K562 (cell line): ENCODE data around the gene B3GALT4. TPM values are rescaled to one million over a fixed set of nuclear protein-coding genes. Genes with fewer than 3 reads are reported as not detected.

ENCODE experiments used
- CHD2 ChIP-seq: IDR thresholded peaks from 2 replicates; pipeline ENCODE4 v1.6.1; 2011; ENCODE audit warnings: low read depth, low read length
- CLOCK ChIP-seq: fragments of 250-450 bp; sonication (Bioruptor Pico); IDR thresholded peaks from 2 replicates; pipeline ENCODE4 v1.4.0; 2020; ENCODE audit warnings: mild to moderate bottlenecking, moderate library complexity, borderline replicate concordance
- DDX20 ChIP-seq: fragments of 450-650 bp; IDR thresholded peaks from 2 replicates; pipeline ENCODE4 v1.6.1; 2016; ENCODE audit warnings: missing genetic modification characterization, low read depth, mild to moderate bottlenecking, missing compliant biosample characterization, moderate library complexity
- DIDO1 ChIP-seq: fragments of 450-650 bp; IDR thresholded peaks from 2 replicates; pipeline ENCODE4 v1.6.1; 2016; ENCODE audit warnings: low read depth, missing biosample characterization, missing genetic modification characterization
- GTF3C2 ChIP-seq: IDR thresholded peaks from 3 replicates; pipeline ENCODE4 v1.6.1; 2011; ENCODE audit warnings: borderline replicate concordance, mild to moderate bottlenecking, moderate library complexity; ENCODE audit not compliant: insufficient read length; ENCODE audit errors: extremely low read depth
- ILF3 ChIP-seq: fragments of 450-650 bp; IDR thresholded peaks from 2 replicates; pipeline ENCODE4 v1.6.1; 2018; ENCODE audit warnings: antibody characterized with exemption, mild to moderate bottlenecking, moderate library complexity, borderline replicate concordance
- MXI1 ChIP-seq: IDR thresholded peaks from 2 replicates; pipeline ENCODE4 v1.6.1; 2011; ENCODE audit warnings: low read depth, mild to moderate bottlenecking, improper control_type of control experiment, low read length
- ZNF318 ChIP-seq, 2 experiments: fragments of 450-650 bp; IDR thresholded peaks; 2 replicates each; pipeline ENCODE4 v1.6.1; 2016; ENCODE audit warnings: mild to moderate bottlenecking in 2 of 2, borderline replicate concordance in 1 of 2, low read depth in 1 of 2, moderate library complexity in 1 of 2
- polyA plus RNA-seq, 8 experiments: library from polyadenylated mRNA; depleted of rRNA in 4 of 8; stranded (reverse) in 5 of 8; unstranded in 3 of 8; fragments of >200 nt; fragmentation: Nextera tagmentation in 2 of 8; fragmentation: Illumina TruSeq in 1 of 8; extraction: Ambion mirVana in 2 of 8; extraction: Trizol in 1 of 8; gene quantifications; 2 replicates each; pipeline versions ENCODE4 v1.2.1 to v1.2.3, GENCODE V29; 2011 to 2014; ENCODE audit warnings: inconsistent platforms in 1 of 8, missing spikeins in 1 of 8
- total RNA-seq, 7 experiments: library from RNA; depleted of rRNA in 6 of 7; stranded (reverse); fragments of >200 nt in 6 of 7; fragmentation: Illumina TruSeq in 2 of 7; extraction: Trizol in 2 of 7; gene quantifications; 2 replicates each; pipeline versions ENCODE4 v1.2.1 to v1.2.3, GENCODE V29; 2011 to 2021; ENCODE audit warnings: low replicate concordance in 1 of 7

Gene B3GALT4
- total and polyA plus RNA-seq, 9 of the 15 experiments (the other 6 are each of a cell fraction or from before 2014, with no cell fraction given), result 0.11 to 1.3 (median 0.53) TPM; not detected in 1

GRCh38 chr6:33288921-33289783 lies 12.2 kb downstream of the B3GALT4 start, which contains the start of the genes PFDN6 and WDR46 (continued):
- no peak for TF ChIP-seq GTF3C2
- TF ChIP-seq DDX20 (tag), result 0 out of 2 replicates have a peak, but pooled peaks have one; percentile 37
- no peak for TF ChIP-seq CLOCK (CRISPR knock-in tag)
- TF ChIP-seq DIDO1, result peak; percentile 97
- peak; percentile 88 for TF ChIP-seq CHD2
- no peak; a peak in 1 of 4 replicates for TF ChIP-seq ZNF318 (IDR thresholded peaks at IDR 0.05; ENCODE audit: borderline replicate concordance in 1 of 2, low read depth in 1 of 2)
- no peak for TF ChIP-seq ILF3
- peak; percentile 97 for TF ChIP-seq MXI1
